Erythroblast (primary cell): ENCODE results near the gene ANP32B.

Source experiments
- DNase-seq, 2 experiments: peaks; one replicate each; lab custom pipeline; 2025; lab: John Stamatoyannopoulos, UW
- GATA1 ChIP-seq: IDR thresholded peaks from 2 replicates; pipeline ENCODE4 v1.6.1; 2011; ENCODE audit warnings: low read depth, mild to moderate bottlenecking, control low read depth, low read length, moderate library complexity
- POLR2A ChIP-seq: IDR thresholded peaks from 2 replicates; pipeline ENCODE4 v1.6.1; 2011; ENCODE audit warnings: mild to moderate bottlenecking, low read length

Gene ANP32B

GRCh38 chr9:98043915-98044314 lies 60.8 kb downstream of the ANP32B start:
- no peak for DNase-seq
- TF ChIP-seq GATA1, result no peak
- no peak for TF ChIP-seq POLR2A

GRCh38 chr9:98045234-98046179 lies 62.4 kb downstream of the ANP32B start:
- no peak for TF ChIP-seq GATA1
- TF ChIP-seq POLR2A, result peak; percentile 77
- peak; percentile 70 to 87 for DNase-seq

- TF ChIP-seq POLR2A (no peak), GATA1 (no peak)
- no peak for DNase-seq
Measured at GRCh38 chr9:98046180-98046543, 63.0 kb downstream of the ANP32B start.

- no peak for DNase-seq
Measured at GRCh38 chr9:98047002-98047401, 63.9 kb downstream of the ANP32B start.

DNA sequence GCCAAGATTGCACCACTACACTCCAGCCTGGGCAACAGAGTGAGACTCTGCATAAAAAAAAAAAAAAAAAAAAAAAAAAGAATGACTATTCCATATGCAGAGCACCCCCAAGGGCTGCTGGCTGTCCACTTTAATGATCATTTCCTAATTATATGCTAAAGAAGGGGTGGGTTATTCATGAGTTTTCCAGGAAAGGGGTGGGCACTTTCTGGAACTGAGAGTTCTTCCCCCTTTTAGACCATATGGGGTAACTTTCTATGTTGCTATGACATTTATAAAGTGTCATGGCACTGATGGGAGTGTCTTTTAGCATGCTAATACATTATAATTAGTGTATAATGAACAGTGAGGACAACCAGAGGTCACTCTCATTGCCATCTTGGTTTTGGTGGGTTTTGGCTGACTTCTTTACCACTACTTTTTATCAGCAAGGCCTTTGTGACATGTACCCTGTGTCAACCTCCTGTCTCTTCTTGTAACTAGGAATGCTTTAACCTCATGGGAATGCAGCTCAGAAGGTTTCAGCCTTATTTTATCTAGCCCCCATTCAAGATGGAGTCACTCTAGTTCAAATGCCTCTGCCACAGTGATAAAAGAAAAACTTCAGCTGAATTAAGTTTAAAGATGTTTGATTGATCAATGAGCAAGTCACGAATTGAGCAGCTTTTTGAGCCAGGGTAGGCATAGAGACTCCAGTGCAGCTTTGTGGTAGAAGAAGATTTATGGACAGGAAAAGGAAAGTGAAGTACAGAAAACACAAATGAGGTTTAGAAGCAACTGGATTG lies 66.3 kb downstream of the ANP32B start:
- DNase-seq, result no peak
- TF ChIP-seq POLR2A (no peak), GATA1 (no peak)

More at GRCh38 chr9:98047002-98047401, 63.9 kb downstream of the ANP32B start:
- TF ChIP-seq POLR2A (no peak), GATA1 (no peak)

- no peak for DNase-seq
- TF ChIP-seq GATA1 (no peak), POLR2A (no peak)
Measured at GRCh38 chr9:98050351-98050750, 67.2 kb downstream of the ANP32B start.

GRCh38 chr9:98054376-98054951 lies 71.3 kb downstream of the ANP32B start:
- DNase-seq, result no peak
- TF ChIP-seq GATA1, result no peak
- no peak for TF ChIP-seq POLR2A

GRCh38 chr9:98056269-98057137 lies 73.4 kb downstream of the ANP32B start, which contains the start of gene NANS:
TSS of gene NANS (plus strand) at chr9:98056732. CDS start at chr9:98056809, 77 bp downstream.
- TF ChIP-seq GATA1, result no peak
- peak; percentile 82 for TF ChIP-seq POLR2A
- DNase-seq, result peak; percentile 93 to 95

DNA sequence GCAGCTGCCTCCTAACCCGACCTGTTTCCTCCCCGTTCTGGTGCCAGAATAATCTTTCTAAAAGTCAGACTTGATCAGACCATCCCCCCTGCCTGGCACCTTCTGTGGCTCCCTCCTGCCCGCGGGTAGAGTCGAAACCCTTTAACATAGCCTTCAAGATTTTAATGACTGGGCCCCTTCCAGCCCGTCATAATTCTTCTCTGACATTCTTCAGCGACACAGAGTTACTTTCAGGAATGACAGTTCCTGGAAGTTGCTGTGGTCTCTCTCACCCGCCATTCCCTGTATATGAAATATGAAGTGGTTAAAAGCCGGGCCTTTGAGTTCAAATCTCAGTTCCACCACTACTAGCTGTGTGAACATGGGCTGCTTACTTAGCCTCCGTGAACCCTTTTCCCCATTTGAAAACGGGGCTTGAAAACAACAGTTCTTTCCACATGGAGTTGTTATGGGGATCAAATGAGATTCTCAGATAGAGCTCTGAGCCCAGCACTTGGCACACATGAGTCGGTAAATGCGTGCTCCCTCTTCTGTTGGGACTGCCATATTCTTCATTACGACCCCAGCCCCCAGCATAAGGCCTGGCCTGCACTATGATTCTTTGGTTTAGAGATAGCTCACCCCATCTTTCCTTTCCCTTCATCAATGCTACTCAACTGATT lies 74.1 kb downstream of the ANP32B start:
- no peak for TF ChIP-seq POLR2A
- no peak for TF ChIP-seq GATA1
- peak; percentile 46 to 54 for DNase-seq

GRCh38 chr9:98062161-98062560 lies 79.0 kb downstream of the ANP32B start:
- TF ChIP-seq GATA1, result no peak
- no peak for TF ChIP-seq POLR2A
- DNase-seq, result no peak

DNA sequence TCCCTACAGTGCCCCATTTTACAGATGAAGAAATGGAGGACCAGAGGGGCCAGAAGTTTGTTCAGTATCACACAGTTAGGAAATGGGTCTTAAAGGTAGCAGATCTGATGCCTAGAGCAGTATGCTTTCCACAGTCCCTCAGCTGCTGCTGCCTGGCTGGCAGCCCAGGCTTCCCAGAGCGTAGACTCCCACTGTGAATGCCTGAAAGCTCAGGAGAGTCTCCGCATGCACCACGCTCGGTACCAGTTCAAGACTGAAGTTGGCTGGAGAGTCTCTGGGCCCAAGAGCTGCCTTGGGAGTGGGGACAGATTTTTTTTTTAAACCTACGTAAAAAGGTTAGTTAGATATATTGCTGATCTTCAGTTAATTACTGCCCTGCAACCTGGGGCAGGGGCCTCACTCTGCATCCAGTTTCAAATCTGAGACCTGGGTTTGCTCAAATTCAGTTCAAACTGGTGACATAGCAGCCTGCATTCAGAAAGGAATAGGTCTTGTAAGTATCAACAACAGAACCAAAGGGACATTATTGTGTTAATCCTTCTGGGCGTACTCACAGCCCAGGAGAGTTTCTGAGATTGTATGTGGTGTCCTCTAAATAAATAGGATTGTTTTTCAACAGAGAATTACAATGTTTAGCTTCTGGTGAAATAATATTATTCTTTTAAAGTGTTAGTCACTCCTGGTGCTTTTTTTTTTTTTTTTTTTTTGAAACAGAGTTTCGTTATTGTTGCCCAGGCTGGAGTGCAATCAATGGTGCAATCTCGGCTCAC lies 81.7 kb downstream of the ANP32B start:
- TF ChIP-seq POLR2A (no peak), GATA1 (no peak)
- DNase-seq, result no peak
